AG09309 (cell line): ENCODE data around the gene FHL2.

Experiments used
- DNase-seq: peaks from one replicate; pipeline ENCODE4 v3.0.0-alpha.2; 2010; ENCODE audit warnings: low read depth
- H3K4me3 ChIP-seq: 2 replicates; pipeline ENCODE4 v1.5.1; 2011; ENCODE audit warnings: mild to moderate bottlenecking, low read depth, low read length, moderate library complexity; ENCODE audit not compliant: control insufficient read depth
- TF ChIP-seq, protein P1 (sequence below): IDR thresholded peaks from 2 replicates; pipeline ENCODE4 v1.5.1; 2011; ENCODE audit warnings: mild to moderate bottlenecking, low read depth, low read length, inconsistent platforms; ENCODE audit not compliant: insufficient read depth, control insufficient read depth; ENCODE audit errors: missing control alignments

Gene FHL2

DNA sequence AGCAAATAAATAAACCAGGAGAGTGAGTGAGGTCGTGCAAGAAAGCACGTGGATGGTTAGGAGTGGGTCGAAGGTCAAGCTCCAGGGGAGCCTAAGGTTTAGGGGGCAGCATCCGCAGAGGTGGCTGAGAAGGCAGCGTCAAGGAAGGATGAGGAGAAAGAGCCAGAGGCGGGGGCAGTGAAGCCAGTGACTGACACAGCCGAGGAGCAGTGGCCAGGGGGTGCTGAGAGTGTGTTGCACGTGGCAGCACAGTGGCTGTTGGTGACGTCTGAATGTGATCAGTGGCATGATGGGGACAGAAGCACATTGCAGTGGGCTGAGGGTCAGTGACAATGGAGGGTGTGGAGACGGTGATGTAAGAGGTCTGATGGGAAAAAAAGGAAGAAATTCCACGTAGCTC lies 13.7 kb upstream of the FHL2 start:
- TF ChIP-seq, protein P1, sequence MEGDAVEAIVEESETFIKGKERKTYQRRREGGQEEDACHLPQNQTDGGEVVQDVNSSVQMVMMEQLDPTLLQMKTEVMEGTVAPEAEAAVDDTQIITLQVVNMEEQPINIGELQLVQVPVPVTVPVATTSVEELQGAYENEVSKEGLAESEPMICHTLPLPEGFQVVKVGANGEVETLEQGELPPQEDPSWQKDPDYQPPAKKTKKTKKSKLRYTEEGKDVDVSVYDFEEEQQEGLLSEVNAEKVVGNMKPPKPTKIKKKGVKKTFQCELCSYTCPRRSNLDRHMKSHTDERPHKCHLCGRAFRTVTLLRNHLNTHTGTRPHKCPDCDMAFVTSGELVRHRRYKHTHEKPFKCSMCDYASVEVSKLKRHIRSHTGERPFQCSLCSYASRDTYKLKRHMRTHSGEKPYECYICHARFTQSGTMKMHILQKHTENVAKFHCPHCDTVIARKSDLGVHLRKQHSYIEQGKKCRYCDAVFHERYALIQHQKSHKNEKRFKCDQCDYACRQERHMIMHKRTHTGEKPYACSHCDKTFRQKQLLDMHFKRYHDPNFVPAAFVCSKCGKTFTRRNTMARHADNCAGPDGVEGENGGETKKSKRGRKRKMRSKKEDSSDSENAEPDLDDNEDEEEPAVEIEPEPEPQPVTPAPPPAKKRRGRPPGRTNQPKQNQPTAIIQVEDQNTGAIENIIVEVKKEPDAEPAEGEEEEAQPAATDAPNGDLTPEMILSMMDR = no peak
- DNase-seq = no peak
- H3K4me3 ChIP-seq = no peak overlapping the region

DNA sequence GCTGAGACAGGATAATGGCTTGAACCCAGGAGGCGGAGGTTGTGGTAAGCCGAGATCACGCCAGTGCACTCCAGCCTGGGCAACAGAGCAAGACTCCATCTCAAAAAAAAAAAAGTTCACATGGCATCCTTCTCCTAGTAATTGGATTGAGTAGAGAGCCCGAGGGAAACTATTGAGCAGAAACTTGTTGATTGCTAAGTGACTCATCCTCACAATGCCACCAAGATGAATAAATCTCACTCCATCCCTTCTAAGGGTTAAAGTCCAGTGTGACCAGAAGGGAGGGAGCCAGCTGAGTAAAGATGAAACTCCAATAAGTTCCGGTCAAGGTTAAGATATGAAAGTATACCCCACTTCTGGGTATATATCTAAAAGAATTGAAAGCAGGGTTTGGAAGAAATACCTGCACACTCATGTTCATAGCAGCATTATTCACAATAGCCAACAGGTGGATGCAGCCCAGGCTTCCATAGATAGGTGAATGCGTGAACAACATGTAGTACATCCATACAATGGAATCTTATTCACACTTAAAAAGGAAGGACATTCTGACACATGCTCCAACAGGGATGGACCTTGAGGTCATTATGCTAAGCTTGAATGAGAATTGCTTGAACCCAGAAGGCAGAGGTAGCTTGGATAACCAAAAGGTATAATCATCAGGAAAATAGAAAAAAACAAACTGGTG lies 13.0 kb upstream of the FHL2 start:
- TF ChIP-seq, protein P1 = no peak

DNA sequence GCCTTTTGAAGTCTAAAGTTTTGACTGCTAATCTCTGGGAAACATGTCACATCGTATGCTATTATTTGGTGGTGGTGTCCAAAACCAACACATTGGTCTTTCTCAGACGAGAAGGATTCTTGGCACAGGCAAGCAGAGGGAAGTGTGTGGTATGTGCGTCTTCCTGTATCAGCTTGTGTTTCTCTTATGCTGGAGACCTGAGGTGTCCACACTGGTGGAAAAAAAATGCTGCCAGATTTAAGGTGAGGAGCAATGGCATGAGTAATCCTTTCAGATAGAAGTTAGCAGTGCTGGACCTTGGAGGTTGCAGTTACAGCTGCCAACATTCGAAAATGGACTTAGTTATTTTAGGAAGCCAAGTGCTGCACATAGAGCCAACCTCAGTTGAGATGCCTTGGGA lies 11.7 kb upstream of the FHL2 start:
- TF ChIP-seq, protein P1 = no peak
- H3K4me3 ChIP-seq = no peak overlapping the region
- DNase-seq = no peak

More for the DNA sequence above, 13.0 kb upstream of the FHL2 start:
- no peak for DNase-seq
- no peak overlapping the region for H3K4me3 ChIP-seq

DNA sequence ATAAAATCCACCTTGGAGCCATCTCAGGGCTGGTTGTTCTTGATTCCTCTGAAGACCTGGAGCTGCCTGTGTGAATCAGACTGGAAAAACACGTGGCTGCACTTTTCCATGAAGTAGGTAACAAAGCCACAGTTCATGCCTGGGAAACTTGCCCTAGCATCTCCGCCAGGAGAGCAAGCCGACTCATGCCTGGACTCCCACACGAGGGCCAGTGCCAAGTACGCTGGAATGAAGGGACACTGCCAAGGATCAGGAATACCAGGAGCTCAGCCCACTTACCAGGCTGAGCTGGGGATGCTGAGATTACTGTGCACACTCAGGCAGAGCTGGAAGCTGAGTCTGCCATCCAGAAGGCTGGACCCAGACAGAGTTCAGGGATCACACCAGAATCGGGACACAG lies 10.9 kb upstream of the FHL2 start:
- TF ChIP-seq, protein P1 = no peak
- H3K4me3 ChIP-seq = no peak overlapping the region
- DNase-seq = peak; percentile 91

DNA sequence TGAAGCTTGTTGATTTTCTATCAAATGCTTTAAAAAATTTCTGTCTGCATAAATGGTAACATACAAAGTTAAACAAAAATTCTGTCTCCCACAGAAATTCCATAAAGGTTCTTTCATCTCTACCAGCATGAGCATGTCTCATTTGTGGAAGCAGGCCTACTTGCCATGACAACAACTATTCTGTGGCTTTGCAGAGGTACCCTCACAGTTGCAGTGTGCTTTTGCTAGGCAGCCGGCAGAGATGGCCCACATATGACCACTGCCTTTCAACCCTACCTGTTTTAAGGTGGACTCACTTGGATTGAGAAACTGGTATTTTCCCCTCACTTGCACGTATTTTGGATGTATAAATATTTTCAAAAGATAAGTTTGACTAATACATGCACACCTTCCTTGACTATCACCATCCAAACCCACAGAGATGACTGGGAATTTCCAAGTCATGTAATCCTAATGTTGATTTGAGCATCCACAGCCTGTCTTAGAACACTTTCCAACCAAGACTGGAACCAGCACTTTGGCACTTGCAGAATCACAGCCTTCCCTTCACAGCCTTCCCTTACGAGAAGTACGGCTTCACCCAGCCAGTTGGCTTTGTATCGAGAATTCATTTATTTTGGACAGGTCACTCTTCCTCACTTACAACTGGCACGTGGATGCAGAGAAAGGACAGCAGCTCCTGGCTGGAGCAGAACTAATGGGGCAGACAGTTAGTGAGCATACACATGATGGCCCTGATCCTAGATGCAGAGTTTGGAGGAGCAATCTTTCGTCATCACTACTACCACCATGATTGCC lies 9.3 kb upstream of the FHL2 start:
- no peak overlapping the region for H3K4me3 ChIP-seq
- TF ChIP-seq, protein P1 = no peak
- no peak for DNase-seq

DNA sequence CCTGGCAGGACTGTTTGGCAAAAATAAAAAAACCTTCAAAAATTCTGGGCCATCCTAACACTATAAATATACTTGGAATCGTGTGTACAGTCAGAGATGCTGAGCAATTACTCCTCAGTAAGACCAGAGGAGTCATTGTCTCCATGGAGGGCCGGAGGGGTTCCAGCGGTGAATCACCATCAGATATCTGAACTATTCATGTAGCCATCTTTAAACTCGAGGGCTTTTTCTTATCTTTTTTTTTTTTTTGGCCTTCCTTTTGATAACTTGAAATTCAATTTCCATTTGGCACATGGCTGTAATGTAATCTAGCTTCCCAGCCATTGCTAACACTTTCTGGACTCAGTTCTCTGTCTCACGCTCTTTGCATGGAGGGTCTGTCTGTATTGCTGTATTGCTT lies 7.4 kb upstream of the FHL2 start:
- no peak overlapping the region for H3K4me3 ChIP-seq
- DNase-seq = peak; percentile 75
- TF ChIP-seq, protein P1 = no peak

DNA sequence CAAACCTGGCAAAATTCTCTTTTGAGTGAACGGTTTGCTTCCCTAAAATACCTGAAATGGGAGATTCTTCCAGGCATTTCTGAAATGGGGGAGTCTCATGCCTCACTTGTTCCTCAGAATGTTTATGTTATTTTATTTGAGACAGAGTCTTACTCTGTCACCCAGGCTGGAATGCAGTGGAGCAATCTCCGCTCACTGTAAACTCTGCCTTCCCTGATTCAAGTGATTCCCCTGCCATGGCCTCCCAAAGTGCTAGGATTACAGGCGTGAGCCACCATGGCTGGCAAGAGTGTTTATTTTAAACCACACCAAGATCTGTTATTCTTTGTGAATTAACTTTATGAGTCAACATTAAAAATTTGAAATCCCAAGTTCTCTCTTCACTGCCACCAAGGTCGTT lies 6.4 kb upstream of the FHL2 start:
- H3K4me3 ChIP-seq = no peak overlapping the region
- no peak for DNase-seq
- TF ChIP-seq, protein P1 = no peak
